GM12874 (cell line): ENCODE measurements around the gene SRC.

Experiments
- CTCF ChIP-seq: IDR thresholded peaks from 2 replicates; pipeline ENCODE4 v1.5.1; 2011; ENCODE audit warnings: low read depth, mild to moderate bottlenecking, control low read depth, low read length, moderate library complexity; ENCODE audit not compliant: insufficient read depth

SRC gene

GRCh38 chr20:37325206-37325605 is 20.7 kb upstream of the SRC start:
- TF ChIP-seq CTCF, result no peak

DNA sequence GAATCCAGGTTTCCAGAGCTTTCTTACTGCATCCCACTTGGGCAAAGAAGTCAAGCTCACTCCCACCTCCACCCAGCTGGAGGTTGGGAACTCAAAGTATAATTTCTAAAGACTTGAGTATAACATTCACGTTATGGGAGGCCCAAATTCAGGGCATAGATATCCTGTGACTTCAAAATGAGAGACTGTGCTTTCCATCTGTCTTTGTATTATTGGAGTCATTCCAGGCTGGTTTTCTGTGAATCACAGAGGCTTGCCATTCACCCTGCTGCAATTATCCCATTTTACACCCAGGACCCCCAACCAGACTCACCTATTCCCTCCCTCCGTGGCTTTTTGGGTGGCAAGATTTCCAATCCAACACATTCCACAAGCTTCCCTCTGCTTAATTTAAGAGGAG is 19.3 kb upstream of the SRC start:
- TF ChIP-seq CTCF, result no peak

DNA sequence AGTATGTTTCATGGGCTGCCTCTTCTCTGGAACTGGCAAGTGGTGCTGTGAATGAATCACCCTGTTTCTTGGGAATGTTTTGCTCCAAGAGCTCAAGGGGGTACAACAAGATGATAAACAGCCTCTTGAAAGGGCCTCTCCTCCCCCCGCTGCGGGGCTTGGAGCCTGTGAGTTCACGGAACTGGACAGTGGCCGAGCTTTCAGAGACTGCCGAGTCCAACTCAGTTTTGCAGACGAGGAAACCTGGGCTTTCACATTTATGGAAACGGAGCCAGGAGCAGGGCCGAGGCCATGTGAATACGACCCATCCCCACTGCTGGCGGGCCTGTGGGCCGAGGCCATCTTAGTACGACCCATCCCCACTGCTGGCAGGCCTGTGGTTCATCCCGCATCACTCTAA is 18.2 kb upstream of the SRC start:
- no peak for TF ChIP-seq CTCF

GRCh38 chr20:37328149-37328945 is 17.6 kb upstream of the SRC start:
- TF ChIP-seq CTCF, result no peak

DNA sequence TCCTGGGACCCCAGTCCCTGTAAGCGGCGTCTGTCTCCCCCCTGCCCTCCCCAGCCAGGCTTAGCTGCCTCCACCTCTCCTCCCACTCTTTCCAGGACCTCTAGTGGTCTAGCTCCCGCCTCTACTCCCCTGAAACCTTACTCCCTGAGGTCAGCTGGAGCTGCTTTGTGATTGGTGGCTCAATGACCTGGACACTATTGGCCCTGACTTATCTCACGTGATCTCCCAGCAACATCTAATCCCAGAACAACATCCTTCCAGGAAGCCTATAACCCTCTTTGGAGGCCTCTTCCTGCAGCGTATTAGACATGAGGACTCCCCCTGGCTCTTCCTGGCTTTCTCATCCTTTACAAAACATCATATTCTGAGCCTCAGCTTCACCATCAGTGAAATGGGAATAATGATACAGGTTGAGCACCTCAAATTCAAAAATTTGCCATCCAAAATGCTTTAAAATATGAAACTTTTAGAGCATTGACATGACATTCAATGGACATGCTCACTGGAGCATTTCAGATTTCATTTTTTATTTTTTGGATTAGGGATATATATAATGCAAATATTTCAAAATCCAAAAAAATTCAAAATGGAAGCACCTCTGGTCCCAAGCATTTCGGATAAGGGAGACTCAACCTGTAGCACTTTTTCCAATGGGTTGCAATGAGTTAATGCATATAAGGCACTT is 16.3 kb upstream of the SRC start:
- no peak for TF ChIP-seq CTCF

DNA sequence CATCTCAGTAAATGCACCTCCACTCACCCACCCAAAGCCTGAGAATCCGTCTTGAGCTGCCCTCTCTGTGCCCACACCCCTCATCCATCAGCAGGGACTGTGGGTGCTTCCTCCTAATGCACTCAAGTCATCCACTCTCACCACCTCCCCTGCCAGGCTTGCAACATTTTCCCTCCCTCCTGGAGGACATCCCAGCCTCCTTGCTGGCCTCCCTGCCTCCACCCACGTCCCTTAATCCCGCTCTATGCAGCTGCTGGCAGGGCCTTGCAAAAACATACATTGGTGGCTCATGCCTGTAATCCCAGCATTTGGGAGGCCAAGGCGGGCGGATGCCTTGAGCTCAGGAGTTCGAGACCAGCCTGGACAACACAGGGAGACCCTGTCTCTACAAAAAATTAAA is 15.6 kb upstream of the SRC start:
- TF ChIP-seq CTCF, result no peak

DNA sequence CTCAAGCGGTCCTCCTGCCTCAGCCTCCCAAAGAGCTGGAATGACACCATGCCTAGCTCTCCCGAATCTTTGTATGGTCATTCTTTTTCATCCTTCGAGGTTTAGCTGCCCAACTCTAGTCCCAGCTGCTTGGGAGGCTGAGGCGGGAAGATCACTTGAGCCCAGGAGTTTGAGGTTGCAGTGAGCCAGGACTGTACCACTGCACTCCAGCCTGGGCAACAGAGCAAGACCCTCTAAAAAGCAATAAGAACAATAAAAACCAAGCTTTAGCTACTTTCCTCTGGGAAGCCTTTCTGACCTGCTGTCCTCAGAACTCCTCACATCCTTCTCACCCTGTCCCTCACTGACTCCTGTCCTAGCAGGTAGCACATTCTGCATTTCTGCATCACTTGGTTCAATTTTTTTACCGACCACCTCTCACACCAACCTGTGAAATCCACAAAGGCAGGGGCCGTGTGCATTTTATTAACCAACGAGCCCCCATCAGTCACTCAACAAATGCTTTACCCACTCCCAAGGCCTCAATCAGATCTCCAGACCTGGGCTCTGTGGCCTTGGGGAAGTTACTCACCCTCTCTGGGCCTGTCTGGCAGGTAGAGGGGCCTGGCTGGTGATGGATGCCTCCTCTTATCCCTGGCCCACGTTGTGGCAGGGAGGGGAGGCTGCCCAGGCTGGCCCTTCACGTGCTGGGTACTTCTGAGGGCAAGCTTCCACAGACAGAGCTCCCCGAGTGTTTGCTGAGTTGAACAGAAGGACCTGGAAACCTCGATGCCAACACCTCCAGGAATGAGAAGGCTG is 14.7 kb upstream of the SRC start:
- no peak for TF ChIP-seq CTCF
